ENCODE measurements around the gene DNAJC15. TPM values are rescaled to one million over a fixed set of nuclear protein-coding genes. Genes with fewer than 3 reads are reported as not detected.

The DNAJC15 gene
- total and polyA plus RNA-seq, 2 of the 8 experiments (the other 6 are each of a cell fraction or from before 2014, with no cell fraction given) = 5.8 to 20.8 TPM

GRCh38 chr13:43071824-43072223 is 48.4 kb downstream of the DNAJC15 start:
- Histone ChIP-seq H3K23ac (ENCODE audit: insufficient read length) (no peak overlapping the region), H3K4ac (replicated peaks; ENCODE audit: insufficient read length, low read depth, low read length) (no peak overlapping the region), H2BK120ac (replicated peaks; ENCODE audit: low read depth, low read length) (no peak overlapping the region), H3K27me3 (replicated peaks in 1 of 4; ENCODE audit: control insufficient read depth in 3 of 4, extremely low read depth in 1 of 4, insufficient read depth in 3 of 4, low read length in 3 of 4) (no peaks in the 10 kb centered on the region), H4K5ac (ENCODE audit: insufficient read length, low read depth, low read length) (peak overlapping the region; percentile 36), H3K9ac (replicated peaks in 1 of 4; ENCODE audit: extremely low read depth in 1 of 4, low read depth in 3 of 4, low read length in 3 of 4) (no peak overlapping the region), H3K18ac (ENCODE audit: extremely low read depth, low read length) (no peak overlapping the region), H3K4me3 (ENCODE audit: extremely low read depth in 1 of 4, insufficient read depth in 2 of 4, low read depth in 3 of 4, low read length in 4 of 4) (peak overlapping the region in 2 of 4 experiments; percentile 5 to 15; a peak in 2 of 8 replicates), H3K4me1 (replicated peaks in 1 of 4; ENCODE audit: control insufficient read depth in 3 of 4, insufficient read depth in 4 of 4, low read length in 3 of 4) (peaks cover 0 to 7% (median 6%) of the 10 kb centered on the region in 4 experiments; a peak in 4 of 7 replicates), H2BK12ac (ENCODE audit: low read depth, low read length) (no peak overlapping the region), H3K36me3 (ENCODE audit: control insufficient read depth in 2 of 4, insufficient read depth in 4 of 4, low read length in 3 of 4) (no peaks in the 10 kb centered on the region), H3K27ac (ENCODE audit: low read depth, low read length) (no peak overlapping the region), H2BK20ac (ENCODE audit: low read length) (no peak overlapping the region), H3K56ac (replicated peaks; ENCODE audit: insufficient read length, low read depth, low read length) (no peak overlapping the region), H3K23me2 (ENCODE audit: low read depth, low read length) (no peaks in the 10 kb centered on the region), H3K14ac (ENCODE audit: insufficient read length) (no peak overlapping the region), H4K20me1 (replicated peaks in 1 of 2; ENCODE audit: control insufficient read depth in 1 of 2, insufficient read depth in 2 of 2, low read length in 2 of 2) (no peaks in the 10 kb centered on the region), H2BK15ac (ENCODE audit: low read length) (no peak overlapping the region), H2AK5ac (ENCODE audit: low read depth, low read length) (no peak overlapping the region), H2AFZ (ENCODE audit: low read length) (no peak overlapping the region), H4K91ac (replicated peaks; ENCODE audit: insufficient read length, low read length) (no peak overlapping the region), H3K4me2 (ENCODE audit: insufficient read depth in 1 of 2, low read depth in 2 of 2, low read length in 2 of 2) (peak overlapping the region in 1 of 2 experiments; percentile 22; a peak in 2 of 4 replicates), H3K9me3 (ENCODE audit: insufficient read depth in 2 of 2, low read depth in 1 of 2, low read length in 1 of 2) (no peaks in the 10 kb centered on the region), H2BK5ac (ENCODE audit: low read depth, low read length) (no peak overlapping the region), H3K79me1 (ENCODE audit: low read depth, low read length) (no peaks in the 10 kb centered on the region), H3K79me2 (ENCODE audit: control insufficient read depth in 1 of 2, insufficient read depth in 2 of 2, low read length in 2 of 2) (no peaks in the 10 kb centered on the region), H4K8ac (ENCODE audit: extremely low read depth, insufficient read depth, low read length) (no peak overlapping the region)
- ChIA-PET POLR2A (ENCODE audit: partially characterized antibody) (interaction anchor here (0.6 to 1.2 kb wide), 3 partner anchors 13 to 109 kb away, joined by 3 read pairs; no protein-coding TSS in a partner anchor), CTCF (ENCODE audit: partially characterized antibody) (interaction anchor here (1.4 to 1.5 kb wide), 2 partner anchors 15 to 102 kb away, joined by 5 to 6 read pairs; no protein-coding TSS in a partner anchor)
- FAIRE-seq (peak; percentile 55), DNase-seq (ENCODE audit: low read depth in 1 of 2, low spot score in 2 of 2) (no peak)
- WGBS, 2 experiments (ENCODE audit: extremely low coverage in 1 of 2, insufficient coverage in 1 of 2, insufficient read length in 1 of 2, insufficient replicate concordance in 2 of 2, low coverage in 1 of 2, low lambda C conversion rate in 2 of 2, missing lambda C conversion rate in 1 of 2) = 35% methylated on average over 1 of the region's 1 CpG; no CpG with 5 or more reads in 1 of the 2 experiments
- peak; percentile 91 for TF ChIP-seq TEAD4 (IDR thresholded peaks at IDR 0.05; ENCODE audit: low read depth, low read length)
